LNCAP (cell line): ENCODE data around the gene ABHD16B.

Experiments used
- TF ChIP-seq, protein P1 (sequence below): fragments of 450-650 bp; IDR thresholded peaks from 2 replicates; pipeline ENCODE4 v1.5.1; 2017; ENCODE audit warnings: mild to moderate bottlenecking

The ABHD16B gene

DNA sequence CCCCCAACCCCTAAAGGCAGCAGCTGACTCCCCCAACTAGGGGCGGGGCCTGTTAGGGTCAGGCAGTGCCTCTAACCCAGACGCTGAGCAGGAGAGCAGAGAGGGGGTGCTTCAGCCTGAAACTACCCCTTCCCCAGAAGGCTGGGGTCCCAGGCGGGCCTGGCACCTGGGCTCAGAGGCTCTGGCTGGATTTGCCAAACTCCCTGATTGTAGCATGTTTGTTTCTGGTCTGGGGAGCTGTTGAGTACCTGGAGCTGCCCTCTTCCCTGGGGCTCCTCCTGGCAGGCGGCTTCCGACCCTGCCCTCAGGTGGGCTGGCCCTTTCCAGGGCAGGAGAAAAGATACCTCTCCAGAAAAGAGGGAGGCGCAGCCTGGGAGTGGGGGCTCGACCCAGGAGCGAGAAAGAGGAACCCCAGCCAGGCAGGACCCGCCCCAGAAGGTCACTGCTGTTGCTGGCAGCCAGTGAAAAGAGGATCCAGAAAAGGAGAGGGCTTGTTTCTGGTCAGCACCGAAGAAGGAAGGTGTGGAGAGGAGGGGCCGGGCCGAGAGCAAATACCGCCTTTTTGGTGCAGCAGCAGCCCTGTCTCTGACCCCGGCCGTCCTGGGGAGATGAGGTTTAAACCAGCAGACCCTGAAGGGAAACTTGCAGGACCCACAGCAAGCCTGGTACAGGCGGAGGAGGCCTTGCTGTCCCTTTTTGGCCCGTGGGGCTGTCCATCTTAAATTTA lies 810 bp upstream of the ABHD16B start:
- TF ChIP-seq, protein P1, sequence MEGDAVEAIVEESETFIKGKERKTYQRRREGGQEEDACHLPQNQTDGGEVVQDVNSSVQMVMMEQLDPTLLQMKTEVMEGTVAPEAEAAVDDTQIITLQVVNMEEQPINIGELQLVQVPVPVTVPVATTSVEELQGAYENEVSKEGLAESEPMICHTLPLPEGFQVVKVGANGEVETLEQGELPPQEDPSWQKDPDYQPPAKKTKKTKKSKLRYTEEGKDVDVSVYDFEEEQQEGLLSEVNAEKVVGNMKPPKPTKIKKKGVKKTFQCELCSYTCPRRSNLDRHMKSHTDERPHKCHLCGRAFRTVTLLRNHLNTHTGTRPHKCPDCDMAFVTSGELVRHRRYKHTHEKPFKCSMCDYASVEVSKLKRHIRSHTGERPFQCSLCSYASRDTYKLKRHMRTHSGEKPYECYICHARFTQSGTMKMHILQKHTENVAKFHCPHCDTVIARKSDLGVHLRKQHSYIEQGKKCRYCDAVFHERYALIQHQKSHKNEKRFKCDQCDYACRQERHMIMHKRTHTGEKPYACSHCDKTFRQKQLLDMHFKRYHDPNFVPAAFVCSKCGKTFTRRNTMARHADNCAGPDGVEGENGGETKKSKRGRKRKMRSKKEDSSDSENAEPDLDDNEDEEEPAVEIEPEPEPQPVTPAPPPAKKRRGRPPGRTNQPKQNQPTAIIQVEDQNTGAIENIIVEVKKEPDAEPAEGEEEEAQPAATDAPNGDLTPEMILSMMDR = no peak

DNA sequence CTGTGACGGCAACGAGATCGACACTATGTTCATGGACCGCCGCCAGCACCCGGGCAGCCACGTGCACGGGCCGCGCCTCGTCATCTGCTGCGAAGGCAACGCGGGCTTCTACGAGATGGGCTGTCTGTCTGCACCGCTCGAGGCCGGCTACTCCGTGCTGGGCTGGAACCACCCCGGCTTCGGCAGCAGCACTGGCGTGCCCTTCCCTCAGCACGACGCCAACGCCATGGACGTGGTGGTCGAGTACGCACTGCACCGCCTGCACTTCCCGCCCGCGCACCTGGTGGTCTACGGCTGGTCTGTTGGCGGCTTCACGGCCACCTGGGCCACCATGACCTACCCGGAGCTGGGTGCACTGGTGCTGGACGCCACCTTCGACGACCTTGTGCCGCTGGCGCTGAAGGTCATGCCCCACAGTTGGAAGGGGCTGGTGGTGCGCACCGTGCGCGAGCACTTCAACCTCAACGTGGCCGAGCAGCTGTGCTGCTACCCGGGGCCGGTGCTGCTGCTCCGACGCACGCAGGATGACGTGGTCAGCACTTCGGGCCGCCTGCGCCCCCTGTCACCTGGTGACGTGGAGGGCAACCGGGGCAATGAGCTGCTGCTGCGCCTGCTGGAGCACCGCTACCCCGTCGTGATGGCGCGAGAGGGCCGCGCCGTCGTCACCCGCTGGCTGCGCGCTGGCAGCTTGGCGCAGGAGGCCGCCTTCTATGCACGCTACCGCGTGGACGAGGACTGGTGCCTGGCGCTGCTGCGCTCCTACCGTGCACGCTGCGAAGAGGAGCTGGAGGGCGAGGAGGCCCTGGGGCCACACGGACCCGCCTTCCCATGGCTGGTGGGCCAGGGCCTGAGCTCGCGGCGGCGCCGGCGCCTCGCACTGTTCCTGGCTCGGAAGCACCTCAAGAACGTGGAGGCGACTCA lies 943 bp downstream of the ABHD16B start:
- TF ChIP-seq, protein P1 = no peak

DNA sequence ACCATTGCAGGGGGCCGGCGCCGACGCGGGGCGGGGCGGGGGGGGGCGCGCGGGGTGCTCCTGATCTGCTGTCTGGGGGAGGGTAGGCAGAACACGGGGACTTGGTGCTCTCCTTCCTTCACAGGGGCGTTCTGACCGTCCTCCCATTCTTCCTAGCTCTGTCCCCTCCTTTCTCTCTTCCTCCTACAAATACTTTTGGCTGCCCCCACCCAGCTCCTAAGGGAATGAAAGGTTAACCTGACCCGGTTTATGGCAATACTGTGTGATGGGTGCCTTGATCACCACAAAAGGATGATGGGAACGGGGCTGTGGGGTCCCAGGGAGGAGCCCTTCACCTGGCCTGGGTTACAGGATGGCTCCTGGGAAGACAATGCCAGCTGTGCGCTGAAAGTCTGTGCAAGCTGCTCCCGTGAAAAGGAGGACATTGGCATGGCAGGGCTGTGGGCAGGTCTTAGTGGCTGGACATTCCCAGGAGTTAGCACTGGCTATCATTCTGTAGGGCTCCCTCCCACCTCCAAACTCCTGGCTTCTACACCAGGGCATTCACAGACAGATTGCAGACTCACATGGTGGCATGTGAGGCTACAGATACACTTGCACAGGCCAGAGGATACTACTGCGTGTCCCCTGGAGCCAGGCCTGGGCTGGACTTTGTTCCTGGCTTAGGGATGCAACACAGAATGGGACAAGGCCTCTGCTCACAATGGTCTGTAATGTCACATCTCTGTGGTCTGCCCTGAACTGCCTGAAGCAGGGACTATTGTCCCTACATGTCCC lies 1.9 kb downstream of the ABHD16B start:
- TF ChIP-seq, protein P1 = no peak

DNA sequence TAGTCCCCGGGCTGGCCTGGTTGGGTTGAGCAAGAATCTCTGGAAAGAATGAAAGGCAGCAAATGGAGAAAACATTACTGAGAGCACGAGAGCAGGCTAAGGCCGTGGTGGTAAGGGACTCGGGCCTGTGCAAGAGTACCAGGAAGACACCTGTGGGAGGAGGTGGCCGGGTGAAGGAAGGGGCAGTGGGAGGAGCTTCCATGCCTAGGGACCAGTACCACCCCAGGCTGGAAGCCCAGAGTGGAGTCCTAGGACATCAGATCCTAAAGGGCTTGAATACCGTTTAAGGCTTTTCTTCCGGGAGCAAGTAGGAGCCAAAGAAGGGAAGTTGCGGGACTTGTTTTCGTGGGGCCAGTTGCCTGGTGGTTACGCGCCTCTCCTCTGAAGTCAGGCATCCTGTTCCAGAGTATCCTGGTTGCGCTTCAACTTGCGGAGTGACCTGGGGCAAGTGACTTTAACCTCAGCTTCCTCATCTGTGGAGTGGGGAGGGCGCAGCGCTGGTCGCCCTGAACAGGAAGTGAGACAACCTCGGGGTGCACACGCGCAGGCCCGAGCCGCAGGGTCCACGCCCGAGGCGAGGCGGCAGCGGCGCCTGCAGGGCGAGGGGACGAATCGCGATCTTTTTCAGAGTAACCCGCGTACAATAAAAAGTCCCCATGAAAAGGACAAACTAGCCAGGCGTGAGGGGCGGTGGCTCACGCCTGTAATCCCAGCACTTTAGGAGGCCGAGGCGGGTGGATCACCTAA lies 2.7 kb downstream of the ABHD16B start:
- TF ChIP-seq, protein P1 = peak; percentile 58

DNA sequence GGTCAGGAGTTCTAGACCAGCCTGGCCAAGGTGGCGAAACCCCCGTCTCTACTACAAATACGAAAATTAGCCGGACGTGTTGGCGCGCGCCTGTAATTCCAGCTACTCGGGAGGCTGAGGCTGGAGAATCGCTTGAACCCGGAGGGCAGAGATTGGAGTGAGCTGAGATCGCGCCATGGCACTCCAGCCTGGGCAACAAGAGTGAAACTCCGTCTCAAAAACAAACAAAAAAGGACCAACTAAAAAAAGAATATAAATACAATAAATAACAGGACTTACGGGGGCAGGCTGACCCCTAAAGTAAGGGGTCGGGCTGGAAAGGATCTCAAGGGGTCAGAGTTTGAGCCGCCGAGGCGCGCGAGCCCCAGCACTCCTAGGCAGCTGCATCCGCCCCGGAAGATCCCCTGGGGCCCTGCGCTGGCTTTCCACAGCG lies 3.3 kb downstream of the ABHD16B start:
- TF ChIP-seq, protein P1 = no peak

DNA sequence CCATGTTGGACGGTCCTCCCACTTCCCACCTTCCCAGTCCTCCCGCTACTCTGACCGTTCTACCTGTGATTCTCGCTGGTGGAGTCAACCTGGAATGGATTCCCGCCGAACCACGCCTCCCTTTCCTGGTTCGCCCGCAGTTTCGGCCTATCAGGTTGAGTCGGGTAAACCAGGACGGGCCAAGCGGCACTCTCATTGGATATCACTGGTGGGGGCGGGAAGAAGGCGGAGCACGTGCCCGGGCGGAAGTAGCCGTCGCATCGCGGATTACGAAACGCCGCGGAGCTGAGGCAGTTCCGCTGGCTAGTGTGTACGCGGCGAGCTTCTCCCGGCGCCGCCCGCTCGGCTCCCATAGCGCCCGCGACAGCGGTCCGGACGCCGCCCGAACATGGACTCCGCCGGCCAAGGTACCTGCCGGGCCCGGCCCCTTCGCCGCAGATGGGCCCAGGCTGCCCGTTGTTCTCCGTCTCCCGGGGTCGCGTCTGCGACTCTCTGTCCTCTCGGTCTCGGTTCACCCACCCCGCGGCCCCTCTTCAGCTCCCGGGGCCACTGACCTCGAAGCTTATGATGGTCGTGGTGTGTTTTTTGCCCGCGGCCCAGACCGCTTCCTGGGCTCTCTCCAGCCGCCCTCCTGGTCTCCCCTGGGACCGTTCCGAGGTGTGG lies 3.8 kb downstream of the ABHD16B start, which contains the start of gene TPD52L2:
Gene TPD52L2, plus strand, starts transcription at position 293 of the 663 bp plus-strand sequence. Its CDS starts 96 bp downstream, at position 389.
- TF ChIP-seq, protein P1 = no peak
